Nephron (organoid): Measurements from ENCODE around the gene CHSY1.

Experiments
- H3K27ac Mint-ChIP-seq, 3 experiments: 2 replicates each; pipeline ENCODE4 v1.8.0; 2020; ENCODE audit warnings: mixed read lengths in 3 of 3, mild to moderate bottlenecking in 2 of 3, moderate library complexity in 1 of 3
- H3K27me3 Mint-ChIP-seq: 2 replicates; pipeline ENCODE4 v1.8.0; 2021; ENCODE audit warnings: low read depth, mild to moderate bottlenecking, moderate library complexity, mixed read lengths
- H3K36me3 Mint-ChIP-seq: 2 replicates; pipeline ENCODE4 v1.8.0; 2020; ENCODE audit warnings: low read depth, mixed read lengths
- H3K4me1 Mint-ChIP-seq: 2 replicates; pipeline ENCODE4 v1.8.0; 2020; ENCODE audit warnings: mixed read lengths
- H3K4me3 Mint-ChIP-seq, 3 experiments: 2 replicates each; pipeline ENCODE4 v1.8.0; 2020; ENCODE audit warnings: mild to moderate bottlenecking in 3 of 3, mixed read lengths in 3 of 3, moderate library complexity in 2 of 3
- H3K9me3 Mint-ChIP-seq: 2 replicates; pipeline ENCODE4 v1.8.0; 2020; ENCODE audit warnings: mixed read lengths
- CTCF ChIP-seq, 3 experiments: fragments of 200-600 bp; sonication (generic); IDR thresholded peaks; one replicate each; pipeline ENCODE4 v1.5.0; 2021; ENCODE audit warnings: antibody characterized with exemption in 3 of 3; ENCODE audit not compliant: unreplicated experiment in 3 of 3

CHSY1 gene

GRCh38 chr15:101207867-101208288 is 44.0 kb downstream of the CHSY1 start:
- Mint-ChIP-seq H3K9me3 (no peaks in the 10 kb centered on the region), H3K27me3 (no peaks in the 10 kb centered on the region), H3K4me1 (peaks cover 78% of the 10 kb centered on the region), H3K27ac (no peak overlapping the region), H3K36me3 (peaks cover 15% of the 10 kb centered on the region), H3K4me3 (no peak overlapping the region)
- no peak for TF ChIP-seq CTCF (IDR thresholded peaks at IDR 0.05; ENCODE audit: unreplicated experiment in 3 of 3)

GRCh38 chr15:101206176-101206591 is 45.7 kb downstream of the CHSY1 start:
- H3K4me1 Mint-ChIP-seq = peaks cover 75% of the 10 kb centered on the region
- TF ChIP-seq CTCF (IDR thresholded peaks at IDR 0.05; ENCODE audit: unreplicated experiment in 3 of 3) = no peak
- H3K4me3 Mint-ChIP-seq = peak overlapping the region in 1 of 3 experiments; percentile 3
- H3K27ac Mint-ChIP-seq = peak overlapping the region; percentile 13 to 67 (median 17)
- H3K9me3 Mint-ChIP-seq = no peaks in the 10 kb centered on the region
- no peaks in the 10 kb centered on the region for H3K27me3 Mint-ChIP-seq
- H3K36me3 Mint-ChIP-seq = peaks cover 15% of the 10 kb centered on the region

GRCh38 chr15:101204739-101205535 is 46.9 kb downstream of the CHSY1 start:
- H3K27me3 Mint-ChIP-seq = no peaks in the 10 kb centered on the region
- TF ChIP-seq CTCF (IDR thresholded peaks at IDR 0.05; ENCODE audit: unreplicated experiment in 3 of 3) = no peak

GRCh38 chr15:101203607-101204189 is 48.1 kb downstream of the CHSY1 start:
- H3K4me3 Mint-ChIP-seq = no peak overlapping the region
- no peak for TF ChIP-seq CTCF (IDR thresholded peaks at IDR 0.05; ENCODE audit: unreplicated experiment in 3 of 3)
- peaks cover 15% of the 10 kb centered on the region for H3K36me3 Mint-ChIP-seq

More at GRCh38 chr15:101204739-101205535, 46.9 kb downstream of the CHSY1 start:
- peaks cover 76% of the 10 kb centered on the region for H3K4me1 Mint-ChIP-seq
- H3K36me3 Mint-ChIP-seq = peaks cover 15% of the 10 kb centered on the region
- no peaks in the 10 kb centered on the region for H3K9me3 Mint-ChIP-seq
- H3K27ac Mint-ChIP-seq = peak overlapping the region in 1 of 3 experiments; percentile 48
- no peak overlapping the region for H3K4me3 Mint-ChIP-seq

GRCh38 chr15:101203029-101203573 is 48.7 kb downstream of the CHSY1 start:
- Mint-ChIP-seq H3K27ac (peak overlapping the region in 2 of 3 experiments; percentile 1 to 19), H3K9me3 (no peaks in the 10 kb centered on the region), H3K36me3 (peaks cover 15% of the 10 kb centered on the region), H3K27me3 (no peaks in the 10 kb centered on the region), H3K4me3 (no peak overlapping the region), H3K4me1 (peaks cover 79% of the 10 kb centered on the region)
- TF ChIP-seq CTCF (IDR thresholded peaks at IDR 0.05; ENCODE audit: unreplicated experiment in 3 of 3) = no peak

More at GRCh38 chr15:101203607-101204189, 48.1 kb downstream of the CHSY1 start:
- Mint-ChIP-seq H3K4me1 (peaks cover 74% of the 10 kb centered on the region), H3K27me3 (no peaks in the 10 kb centered on the region), H3K9me3 (no peaks in the 10 kb centered on the region), H3K27ac (peak overlapping the region in 1 of 3 experiments; percentile 1)
